COLO668 (cell line): ENCODE results near the gene FAM3D.
"Not testable (repeated sequence)": the region's sequence is repeated elsewhere in the genome, so short reads cannot be mapped to it uniquely, and the experiment has no call there.

Experiments
- DNase-seq: peaks from one replicate; lab custom pipeline; 2025; ENCODE audit not compliant: unreplicated experiment; lab: John Stamatoyannopoulos, UW

Gene FAM3D, protein sequence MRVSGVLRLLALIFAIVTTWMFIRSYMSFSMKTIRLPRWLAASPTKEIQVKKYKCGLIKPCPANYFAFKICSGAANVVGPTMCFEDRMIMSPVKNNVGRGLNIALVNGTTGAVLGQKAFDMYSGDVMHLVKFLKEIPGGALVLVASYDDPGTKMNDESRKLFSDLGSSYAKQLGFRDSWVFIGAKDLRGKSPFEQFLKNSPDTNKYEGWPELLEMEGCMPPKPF

GRCh38 chr3:58666683-58667082, at the start of gene FAM3D:
FAM3D (minus strand) TSS chr3:58666774; CDS start chr3:58655563, 11,211 bp downstream.
- DNase-seq: no peak

DNA sequence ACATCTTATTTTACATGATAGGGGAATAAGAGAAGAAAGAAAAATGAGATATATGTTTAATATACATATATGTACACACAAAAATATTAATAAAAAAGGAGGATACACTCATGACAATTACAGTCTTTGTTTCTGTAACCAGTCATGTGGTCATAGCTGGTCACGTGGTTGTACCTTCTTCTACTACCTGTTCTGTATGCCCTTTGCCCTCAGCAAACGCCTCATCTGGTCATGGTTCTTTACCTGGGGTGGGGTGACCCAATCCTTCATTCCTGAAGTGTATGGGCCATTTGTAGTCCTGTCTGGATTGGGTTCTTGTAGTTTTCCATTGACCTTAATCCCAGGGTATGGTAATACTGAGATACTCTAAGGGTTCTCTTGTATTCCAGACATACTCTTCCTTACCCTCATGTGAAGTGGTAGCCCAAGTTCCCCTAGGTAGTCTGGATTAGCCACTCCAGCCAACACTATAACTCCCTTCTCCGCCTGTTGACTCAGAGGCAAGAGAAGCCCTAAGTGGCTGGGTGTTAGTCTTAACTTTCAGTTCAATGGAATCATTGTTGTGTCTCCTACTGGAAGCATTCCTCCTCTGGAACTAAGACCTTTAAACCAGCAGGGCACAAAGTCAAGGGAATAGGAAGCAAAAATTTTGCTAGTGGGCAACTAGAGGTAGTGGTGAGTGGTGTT, 47.3 kb upstream of the FAM3D start:
- no peak for DNase-seq

GRCh38 chr3:58711871-58712270, 45.3 kb upstream of the FAM3D start:
- DNase-seq: no peak

GRCh38 chr3:58708983-58709382, 42.4 kb upstream of the FAM3D start:
- not testable (repeated sequence) for DNase-seq

- DNase-seq: no peak
Measured at GRCh38 chr3:58708116-58708791, 41.7 kb upstream of the FAM3D start.

DNA sequence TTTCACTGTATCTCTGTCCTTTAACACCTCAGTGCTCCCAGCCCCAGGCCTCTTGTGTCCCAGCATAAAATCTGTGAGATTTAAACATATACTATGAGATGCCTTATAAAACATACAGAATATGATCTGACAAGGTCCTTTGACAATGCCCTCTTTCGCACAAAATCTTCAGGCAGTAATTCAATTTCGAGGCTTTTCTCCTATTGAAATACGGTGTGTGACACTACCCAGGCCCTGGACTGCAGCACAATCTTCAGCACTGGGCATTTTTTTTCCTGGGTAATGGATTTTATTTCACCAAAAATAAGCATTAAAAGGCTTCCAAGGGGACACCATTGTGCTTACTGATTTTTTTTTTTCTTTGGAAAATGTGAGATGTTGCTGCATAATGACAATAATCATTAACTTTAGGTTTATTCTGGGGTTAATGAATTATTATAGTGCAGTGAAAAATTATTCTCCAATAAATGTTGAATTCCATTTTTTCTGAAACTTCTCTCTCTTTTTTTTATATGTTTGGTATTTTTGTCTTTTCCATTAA, 40.9 kb upstream of the FAM3D start:
- DNase-seq: no peak

- DNase-seq: no peak
Measured at GRCh38 chr3:58706395-58707167, 40.0 kb upstream of the FAM3D start.

DNA sequence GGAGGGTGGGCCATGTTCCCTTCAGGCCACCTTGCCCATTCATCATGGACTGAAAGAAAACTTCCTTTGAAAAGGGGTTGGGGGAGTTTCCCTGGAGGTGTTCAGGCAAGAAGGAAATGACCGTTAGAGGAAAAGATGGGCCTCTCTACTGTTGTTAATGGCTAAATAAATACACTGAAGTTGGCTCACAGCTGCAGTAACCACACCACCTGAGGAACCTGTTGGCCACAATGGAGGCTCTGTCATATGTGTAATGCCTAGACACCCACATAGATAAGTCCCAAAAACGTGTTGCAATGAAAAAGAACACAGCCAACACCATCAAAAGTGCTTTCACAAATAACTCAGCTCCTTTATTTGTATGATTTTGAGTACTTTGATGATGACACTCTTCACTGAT, 38.2 kb upstream of the FAM3D start:
- DNase-seq: peak; percentile 13

DNA sequence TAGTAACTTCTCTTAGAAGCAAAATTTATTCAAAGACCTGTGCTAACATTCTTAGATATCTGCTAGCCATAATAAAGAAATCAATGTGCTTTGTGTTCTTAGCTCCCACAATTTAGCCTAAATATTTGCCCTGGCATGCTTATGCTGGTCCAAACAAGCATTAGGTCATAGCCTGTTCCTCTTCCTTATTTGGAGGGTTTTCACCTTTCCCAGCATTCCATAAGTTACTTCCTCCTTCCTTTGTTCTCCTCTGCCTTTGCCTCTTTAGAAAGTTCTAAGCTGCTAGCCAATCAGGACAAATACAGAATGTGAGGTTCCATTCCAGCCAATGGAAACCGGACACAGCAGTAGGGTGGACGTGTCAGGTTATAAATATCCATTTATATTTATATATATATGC, 37.7 kb upstream of the FAM3D start:
- not testable (repeated sequence) for DNase-seq

GRCh38 chr3:58698246-58698645, 31.7 kb upstream of the FAM3D start:
- DNase-seq: no peak

- no peak for DNase-seq
Measured at GRCh38 chr3:58697561-58697960, 31.0 kb upstream of the FAM3D start.

DNA sequence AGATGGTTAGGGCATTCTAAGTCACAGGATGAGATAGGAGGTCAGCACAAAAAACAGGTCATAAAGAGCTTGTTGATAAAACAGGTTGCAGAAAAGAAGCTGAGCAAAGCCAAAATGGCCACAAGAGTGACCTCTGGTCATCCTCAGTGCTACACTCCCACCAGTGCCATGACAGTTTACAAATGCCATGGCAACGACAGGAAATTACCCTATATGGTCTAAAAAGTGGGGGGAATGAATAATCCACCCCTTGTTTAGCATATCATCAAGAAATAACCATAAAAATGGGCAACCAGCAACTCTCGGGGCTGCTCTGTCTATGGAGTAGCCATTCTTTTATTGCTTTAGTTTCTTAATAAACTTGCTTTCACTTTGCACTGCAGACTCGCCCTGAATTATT, 30.2 kb upstream of the FAM3D start:
- DNase-seq: not testable (repeated sequence)

- no peak for DNase-seq
Measured at GRCh38 chr3:58696093-58696492, 29.5 kb upstream of the FAM3D start.

DNA sequence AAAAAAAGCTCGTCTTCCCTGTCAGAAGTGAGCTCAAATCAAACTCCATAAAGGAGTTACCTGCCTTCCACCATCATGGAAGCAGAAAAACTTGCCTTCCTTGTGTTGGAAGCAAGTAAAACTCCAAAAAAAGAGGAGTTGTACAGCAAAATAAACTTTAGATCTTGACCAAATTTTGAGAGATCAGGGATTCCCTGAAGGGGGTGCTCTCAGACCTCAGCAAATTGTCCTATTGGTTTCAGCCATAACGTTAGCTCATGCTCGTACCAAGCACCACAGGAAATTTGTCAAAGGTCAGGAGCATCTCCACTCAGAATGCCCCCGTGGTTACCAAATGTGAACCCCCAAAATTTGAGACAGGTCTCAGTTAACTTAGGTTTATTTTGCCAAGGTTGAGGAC, 28.7 kb upstream of the FAM3D start:
- DNase-seq: not testable (repeated sequence)

GRCh38 chr3:58693940-58694850, 27.6 kb upstream of the FAM3D start:
- no peak for DNase-seq

GRCh38 chr3:58692484-58692883, 25.9 kb upstream of the FAM3D start:
- no peak for DNase-seq

GRCh38 chr3:58691997-58692396, 25.4 kb upstream of the FAM3D start:
- peak; percentile 4 for DNase-seq

DNA sequence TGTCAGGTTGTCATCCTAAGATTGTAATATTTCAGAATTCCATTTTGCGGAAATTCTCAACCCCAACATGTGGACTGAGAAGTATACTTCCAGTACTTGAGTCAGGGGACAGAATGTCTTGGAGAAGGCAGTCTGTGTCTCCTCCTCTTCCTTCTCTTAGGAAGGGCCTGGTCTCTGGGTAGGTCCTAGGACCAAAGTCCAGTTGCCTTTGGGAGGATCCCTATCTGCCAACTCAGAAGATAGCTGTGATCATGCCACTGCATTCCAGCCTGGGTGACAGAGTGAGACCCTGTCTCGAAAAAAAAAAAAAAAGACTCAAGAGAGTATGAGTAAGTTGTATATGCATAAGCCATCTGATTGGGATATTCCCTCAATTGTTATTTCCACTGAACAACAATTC, 23.9 kb upstream of the FAM3D start:
- no peak for DNase-seq

- DNase-seq: peak; percentile 2
Measured at GRCh38 chr3:58688574-58688973, 22.0 kb upstream of the FAM3D start.

DNA sequence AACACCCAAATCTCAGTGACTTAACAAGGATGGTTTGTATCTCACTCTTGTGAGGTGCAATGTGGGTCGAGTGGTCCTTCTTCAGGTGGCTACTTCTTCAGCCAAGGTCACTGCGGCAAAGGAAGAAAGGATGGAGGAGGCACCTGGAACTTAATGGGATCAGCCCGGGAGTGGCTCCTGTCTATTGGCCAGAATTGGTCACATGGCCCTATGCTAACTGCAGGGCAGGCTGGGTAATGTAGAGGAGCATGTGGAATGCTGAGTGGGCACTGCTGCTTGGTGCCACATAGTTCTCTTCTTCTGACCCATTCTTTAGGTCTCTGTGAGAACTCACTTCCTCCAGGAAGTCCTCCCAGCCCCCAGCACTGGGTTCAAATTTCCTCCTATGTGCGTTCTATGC, 20.3 kb upstream of the FAM3D start:
- DNase-seq: no peak
